Activated naive CD8-positive, alpha-beta T cell treated with anti-CD3 and anti-CD28 coated beads for 36 hours (primary cell): ENCODE measurements around the gene VSTM2L. TPM values are rescaled to one million over a fixed set of nuclear protein-coding genes. Genes with fewer than 3 reads are reported as not detected.

Source experiments
- DNase-seq: peaks from one replicate; pipeline ENCODE4 v3.0.0; 2021
- H3K27ac Mint-ChIP-seq: one replicate; pipeline ENCODE4 v1.8.0; 2022; ENCODE audit warnings: mild to moderate bottlenecking, moderate library complexity, mixed read lengths
- H3K27me3 Mint-ChIP-seq: one replicate; pipeline ENCODE4 v1.8.0; 2022; ENCODE audit warnings: mild to moderate bottlenecking, mixed read lengths
- H3K36me3 Mint-ChIP-seq: one replicate; pipeline ENCODE4 v1.8.0; 2021; ENCODE audit warnings: mild to moderate bottlenecking, mixed read lengths
- H3K4me1 Mint-ChIP-seq: one replicate; pipeline ENCODE4 v1.8.0; 2021; ENCODE audit warnings: mixed read lengths
- H3K4me3 Mint-ChIP-seq: one replicate; pipeline ENCODE4 v1.8.0; 2022; ENCODE audit warnings: mild to moderate bottlenecking, moderate library complexity, mixed read lengths
- H3K9me3 Mint-ChIP-seq: one replicate; pipeline ENCODE4 v1.8.0; 2022; ENCODE audit warnings: mixed read lengths
- total RNA-seq, 2 experiments: library from RNA; stranded (reverse); gene quantifications; one replicate each; pipeline ENCODE4 v1.2.3, GENCODE V29; 2021

Gene VSTM2L
- total RNA-seq, 2 experiments from 2014 or later, result not detected

GRCh38 chr20:37931153-37931922, 28.4 kb downstream of the VSTM2L start:
- H3K4me1 Mint-ChIP-seq, result no peaks in the 10 kb centered on the region
- no peaks in the 10 kb centered on the region for H3K9me3 Mint-ChIP-seq
- H3K36me3 Mint-ChIP-seq, result no peaks in the 10 kb centered on the region
- H3K27me3 Mint-ChIP-seq, result peaks cover 9% of the 10 kb centered on the region
- no peak overlapping the region for H3K27ac Mint-ChIP-seq
- no peak overlapping the region for H3K4me3 Mint-ChIP-seq
- DNase-seq, result no peak

DNA sequence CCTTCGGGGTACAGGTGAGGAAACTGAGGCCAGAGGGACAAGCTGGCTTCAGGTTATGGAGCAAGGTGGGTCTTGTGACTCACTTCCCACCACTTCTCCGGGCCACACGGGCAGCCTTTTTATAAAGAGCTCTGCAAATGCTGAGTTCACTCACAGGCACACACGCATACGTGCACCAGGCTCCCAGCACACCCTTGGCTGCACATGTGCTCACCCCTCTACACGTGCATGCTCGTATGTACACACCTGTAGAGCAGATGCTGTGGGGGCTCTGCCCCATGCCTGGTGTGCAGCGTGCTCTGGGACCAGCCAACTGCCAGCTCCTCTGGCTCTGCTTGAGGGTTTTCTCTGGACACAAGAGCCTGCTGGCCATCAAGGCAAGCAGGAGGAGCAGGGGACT, 29.1 kb downstream of the VSTM2L start:
- H3K4me1 Mint-ChIP-seq, result no peaks in the 10 kb centered on the region
- no peak overlapping the region for H3K27ac Mint-ChIP-seq
- H3K4me3 Mint-ChIP-seq, result no peak overlapping the region
- H3K9me3 Mint-ChIP-seq, result no peaks in the 10 kb centered on the region
- H3K36me3 Mint-ChIP-seq, result no peaks in the 10 kb centered on the region
- no peak for DNase-seq
- H3K27me3 Mint-ChIP-seq, result peaks cover 9% of the 10 kb centered on the region

GRCh38 chr20:37932919-37933318, 30.0 kb downstream of the VSTM2L start:
- no peak overlapping the region for H3K27ac Mint-ChIP-seq
- H3K36me3 Mint-ChIP-seq, result no peaks in the 10 kb centered on the region
- no peak overlapping the region for H3K4me3 Mint-ChIP-seq
- no peak for DNase-seq
- no peaks in the 10 kb centered on the region for H3K9me3 Mint-ChIP-seq
- no peaks in the 10 kb centered on the region for H3K4me1 Mint-ChIP-seq
- H3K27me3 Mint-ChIP-seq, result peaks cover 9% of the 10 kb centered on the region

DNA sequence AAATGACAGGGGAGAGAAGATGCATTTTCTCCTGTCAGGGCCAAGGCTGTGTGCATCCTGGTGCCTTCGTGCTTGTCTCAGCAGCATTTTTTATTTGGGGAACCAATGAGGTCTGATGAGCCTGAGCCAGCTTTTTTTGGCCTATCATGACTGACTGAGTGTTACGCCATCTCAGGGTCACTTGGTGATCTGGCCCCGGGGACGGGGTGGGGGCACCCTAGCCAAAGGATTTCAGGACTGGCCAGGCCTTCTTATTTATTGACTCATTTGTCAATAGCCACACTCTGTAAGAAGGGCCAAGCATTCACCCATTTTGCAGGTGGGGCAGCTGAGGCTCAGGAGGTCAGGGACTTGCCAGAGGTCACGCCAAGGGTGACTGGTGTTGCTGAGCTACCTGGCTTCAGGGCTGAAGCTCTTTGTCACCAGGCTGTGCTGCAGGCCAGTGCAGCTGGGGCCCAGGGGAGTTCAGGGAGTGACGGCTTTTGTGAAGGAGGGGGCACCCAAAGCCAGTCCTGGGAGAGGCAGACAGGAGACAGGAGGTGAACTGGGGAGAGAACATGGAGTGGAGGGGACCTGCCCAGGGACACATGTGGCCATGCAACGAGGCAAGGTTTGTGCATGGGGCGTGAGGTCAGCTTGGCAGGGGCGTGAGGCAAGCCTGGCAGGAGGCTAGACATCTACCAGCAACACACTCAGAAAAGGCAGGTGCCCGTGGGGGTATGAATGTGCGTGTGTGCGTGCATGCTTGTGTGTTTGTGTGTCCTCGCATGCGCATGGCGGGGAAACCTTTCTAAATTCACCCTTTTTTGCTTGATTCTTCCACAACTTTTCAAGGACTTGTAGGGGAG, 31.1 kb downstream of the VSTM2L start:
- no peaks in the 10 kb centered on the region for H3K9me3 Mint-ChIP-seq
- H3K4me3 Mint-ChIP-seq, result no peak overlapping the region
- H3K27ac Mint-ChIP-seq, result no peak overlapping the region
- no peaks in the 10 kb centered on the region for H3K36me3 Mint-ChIP-seq
- DNase-seq, result no peak
- no peaks in the 10 kb centered on the region for H3K4me1 Mint-ChIP-seq
- H3K27me3 Mint-ChIP-seq, result peaks cover 3% of the 10 kb centered on the region

DNA sequence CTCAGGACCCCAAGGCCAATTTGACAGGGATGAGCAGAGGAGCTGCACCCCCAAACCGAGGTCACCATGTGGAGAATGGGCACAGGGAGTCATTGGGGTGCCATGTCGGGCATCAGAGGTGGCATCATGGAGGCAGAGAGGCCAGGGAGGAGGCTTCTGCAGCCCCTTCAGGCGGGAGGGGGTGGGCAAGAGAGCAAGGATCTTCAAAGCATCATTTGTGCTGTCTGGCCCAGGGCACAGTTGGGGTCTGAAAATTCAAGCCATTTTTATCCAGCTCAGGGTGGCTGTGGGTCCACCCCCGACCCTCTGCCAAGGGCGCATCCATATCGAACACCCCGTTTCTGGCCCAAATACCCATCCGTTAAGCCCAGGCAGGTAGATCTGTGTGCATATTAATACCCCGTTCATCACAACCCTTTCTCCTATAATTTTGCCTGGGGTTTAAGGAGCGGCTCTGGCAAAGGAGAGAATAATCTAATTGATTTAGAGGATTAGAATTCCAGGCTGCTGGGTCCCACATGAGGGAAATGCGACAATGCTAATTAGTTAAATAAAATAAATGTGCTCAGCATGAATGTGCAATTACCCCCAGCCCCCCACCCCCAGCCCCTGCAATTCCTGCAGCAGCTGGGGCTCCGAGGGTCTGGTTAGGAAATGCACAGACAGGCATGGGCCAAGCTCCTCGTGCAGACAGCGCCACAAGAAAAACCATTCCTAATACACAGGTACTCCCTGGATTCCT, 31.9 kb downstream of the VSTM2L start:
- no peaks in the 10 kb centered on the region for H3K4me1 Mint-ChIP-seq
- H3K9me3 Mint-ChIP-seq, result no peaks in the 10 kb centered on the region
- H3K27ac Mint-ChIP-seq, result no peak overlapping the region
- H3K27me3 Mint-ChIP-seq, result no peaks in the 10 kb centered on the region
- H3K36me3 Mint-ChIP-seq, result no peaks in the 10 kb centered on the region
- no peak for DNase-seq
- no peak overlapping the region for H3K4me3 Mint-ChIP-seq

DNA sequence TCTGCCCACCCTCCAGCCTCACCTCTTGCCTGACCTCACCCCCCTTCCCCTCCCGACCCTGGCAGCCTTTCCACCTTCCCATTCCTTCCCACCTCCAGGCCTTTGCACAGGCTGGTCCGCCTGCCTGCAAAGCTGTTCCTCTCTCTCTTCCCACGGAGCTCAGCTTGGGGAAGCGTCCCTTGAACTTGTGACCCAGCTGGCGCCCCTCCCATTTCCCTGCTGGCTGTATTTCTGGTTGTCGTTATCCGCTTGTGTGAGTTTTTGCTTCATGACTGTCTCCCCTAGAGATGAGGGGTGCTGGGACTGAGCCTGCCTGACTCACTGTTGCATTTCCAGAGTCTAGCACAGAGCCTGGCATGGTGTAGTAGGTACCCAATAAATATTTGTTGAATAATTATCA, 32.5 kb downstream of the VSTM2L start:
- no peaks in the 10 kb centered on the region for H3K9me3 Mint-ChIP-seq
- no peak overlapping the region for H3K4me3 Mint-ChIP-seq
- H3K27ac Mint-ChIP-seq, result no peak overlapping the region
- H3K4me1 Mint-ChIP-seq, result no peaks in the 10 kb centered on the region
- no peaks in the 10 kb centered on the region for H3K36me3 Mint-ChIP-seq
- DNase-seq, result no peak
- H3K27me3 Mint-ChIP-seq, result no peaks in the 10 kb centered on the region

GRCh38 chr20:37936041-37936440, 33.1 kb downstream of the VSTM2L start:
- Mint-ChIP-seq H3K27me3 (no peaks in the 10 kb centered on the region), H3K36me3 (no peaks in the 10 kb centered on the region), H3K27ac (no peak overlapping the region), H3K4me3 (no peak overlapping the region), H3K9me3 (no peaks in the 10 kb centered on the region), H3K4me1 (no peaks in the 10 kb centered on the region)
- no peak for DNase-seq

DNA sequence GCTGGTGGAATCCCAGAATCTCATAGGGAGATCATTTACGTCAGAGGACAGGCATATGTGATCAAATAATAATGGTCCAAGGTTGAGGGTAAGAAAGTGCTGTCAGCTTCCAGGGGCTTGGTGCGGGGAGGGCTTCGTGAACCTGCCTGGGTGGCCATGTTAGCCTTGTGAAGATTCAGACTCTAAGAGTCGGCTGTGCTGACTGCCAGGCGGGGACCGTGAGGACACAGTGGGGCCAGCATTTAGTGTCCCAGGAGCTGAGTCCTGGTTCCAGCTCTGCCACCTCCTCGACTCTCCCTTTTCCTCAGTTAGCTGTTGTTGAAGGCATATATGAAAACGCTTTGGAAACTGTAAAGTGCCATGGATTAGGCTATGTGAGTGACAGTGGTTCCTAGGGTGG, 33.5 kb downstream of the VSTM2L start:
- H3K4me3 Mint-ChIP-seq, result no peak overlapping the region
- no peaks in the 10 kb centered on the region for H3K27me3 Mint-ChIP-seq
- H3K36me3 Mint-ChIP-seq, result no peaks in the 10 kb centered on the region
- no peaks in the 10 kb centered on the region for H3K4me1 Mint-ChIP-seq
- DNase-seq, result no peak
- no peaks in the 10 kb centered on the region for H3K9me3 Mint-ChIP-seq
- H3K27ac Mint-ChIP-seq, result no peak overlapping the region

DNA sequence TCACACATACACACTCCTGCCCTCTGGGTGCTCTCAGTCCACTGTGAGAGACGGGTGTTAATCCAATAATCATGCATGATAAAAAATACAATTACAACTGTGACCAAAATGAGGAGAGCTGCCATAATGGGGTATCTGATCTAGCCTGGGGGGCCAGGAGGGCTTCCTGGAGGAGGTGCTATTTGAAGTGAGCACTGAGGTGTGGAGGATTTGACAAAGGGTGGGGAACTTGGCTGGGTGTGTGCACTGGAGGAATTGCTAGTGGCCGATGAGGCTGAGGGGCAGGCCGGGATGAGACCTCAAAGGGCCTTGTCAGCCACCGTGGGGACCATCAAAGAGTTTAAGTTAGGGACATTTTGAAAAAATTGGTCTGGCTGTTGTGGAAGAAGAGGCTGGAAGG, 34.8 kb downstream of the VSTM2L start:
- Mint-ChIP-seq H3K4me3 (no peak overlapping the region), H3K27ac (no peak overlapping the region), H3K9me3 (no peaks in the 10 kb centered on the region)

GRCh38 chr20:37938181-37938750, 35.3 kb downstream of the VSTM2L start:
- H3K27ac Mint-ChIP-seq, result no peak overlapping the region
- DNase-seq, result no peak
- H3K4me1 Mint-ChIP-seq, result no peaks in the 10 kb centered on the region
- no peak overlapping the region for H3K4me3 Mint-ChIP-seq
- H3K27me3 Mint-ChIP-seq, result no peaks in the 10 kb centered on the region
- no peaks in the 10 kb centered on the region for H3K36me3 Mint-ChIP-seq
- no peaks in the 10 kb centered on the region for H3K9me3 Mint-ChIP-seq

More for the DNA sequence above, 34.8 kb downstream of the VSTM2L start:
- Mint-ChIP-seq H3K4me1 (no peaks in the 10 kb centered on the region), H3K27me3 (no peaks in the 10 kb centered on the region), H3K36me3 (no peaks in the 10 kb centered on the region)
- DNase-seq, result no peak

GRCh38 chr20:37938954-37939353, 36.0 kb downstream of the VSTM2L start:
- Mint-ChIP-seq H3K4me3 (no peak overlapping the region), H3K27me3 (no peaks in the 10 kb centered on the region), H3K4me1 (no peaks in the 10 kb centered on the region)

DNA sequence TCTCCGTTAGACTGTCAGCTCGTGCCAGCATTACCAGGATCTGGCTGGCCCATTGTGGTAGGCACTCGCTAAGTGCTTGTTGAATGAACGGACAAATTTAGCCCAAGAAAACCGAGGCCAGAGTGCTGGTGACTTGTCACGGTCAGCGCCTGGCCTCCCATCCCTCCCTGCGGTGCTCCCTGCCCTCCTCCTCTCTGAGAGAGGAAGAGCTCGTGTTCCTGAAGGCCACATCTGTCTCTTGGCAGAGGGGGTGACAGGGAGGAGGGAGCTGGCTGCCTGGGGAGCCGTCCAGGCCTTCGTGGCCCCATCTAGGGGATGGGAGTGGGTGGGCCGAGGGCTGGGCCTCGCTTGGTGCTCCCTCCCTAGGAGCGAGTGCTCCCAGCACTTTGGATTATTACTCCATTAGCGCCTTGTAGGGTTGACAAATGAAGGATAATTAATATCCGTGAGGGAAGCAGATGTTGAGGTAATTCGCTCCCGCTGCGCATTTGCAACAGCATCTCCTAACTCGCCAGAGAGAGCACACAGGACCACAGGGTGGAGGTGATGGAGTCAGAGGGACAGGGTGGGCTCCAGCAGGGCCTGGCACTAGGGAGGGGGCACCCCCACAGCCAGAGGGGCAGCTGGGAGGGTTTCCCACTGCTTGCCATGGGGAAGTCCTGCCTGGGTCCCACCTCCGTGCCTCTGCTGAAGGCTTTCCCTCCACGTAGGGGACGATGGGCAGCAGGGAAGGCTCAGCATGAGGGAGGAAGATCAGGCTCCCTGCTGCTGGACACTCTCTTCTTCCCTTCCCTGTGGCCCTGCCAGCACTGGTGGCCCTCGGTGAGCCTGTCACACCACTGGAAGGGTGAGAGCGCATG, 37.0 kb downstream of the VSTM2L start:
- Mint-ChIP-seq H3K9me3 (no peaks in the 10 kb centered on the region), H3K27ac (no peak overlapping the region), H3K36me3 (no peaks in the 10 kb centered on the region), H3K27me3 (no peaks in the 10 kb centered on the region), H3K4me1 (no peaks in the 10 kb centered on the region), H3K4me3 (no peak overlapping the region)
- DNase-seq, result no peak

More at GRCh38 chr20:37938954-37939353, 36.0 kb downstream of the VSTM2L start:
- no peak for DNase-seq
- no peak overlapping the region for H3K27ac Mint-ChIP-seq
- no peaks in the 10 kb centered on the region for H3K9me3 Mint-ChIP-seq
- H3K36me3 Mint-ChIP-seq, result no peaks in the 10 kb centered on the region

DNA sequence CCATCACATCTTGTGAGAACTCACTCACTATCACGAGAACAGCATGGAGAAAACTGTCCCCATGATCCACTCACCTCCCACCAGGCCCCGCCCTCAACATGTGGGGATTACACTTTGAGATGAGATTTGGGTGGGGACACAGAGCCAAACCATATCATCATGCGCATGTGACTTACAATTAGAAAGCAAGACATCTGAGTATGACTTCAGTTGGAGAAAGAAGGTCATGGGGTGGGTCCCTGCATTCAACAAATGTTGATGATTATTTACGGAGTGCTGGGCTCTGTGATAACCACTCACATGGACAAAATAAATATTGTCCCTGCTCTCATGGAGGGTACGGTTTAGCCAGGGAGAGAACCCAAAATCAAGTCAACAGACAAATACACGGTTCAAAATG, 37.9 kb downstream of the VSTM2L start:
- no peak overlapping the region for H3K27ac Mint-ChIP-seq
- no peaks in the 10 kb centered on the region for H3K4me1 Mint-ChIP-seq
- H3K4me3 Mint-ChIP-seq, result no peak overlapping the region
- no peak for DNase-seq
- no peaks in the 10 kb centered on the region for H3K27me3 Mint-ChIP-seq
- no peaks in the 10 kb centered on the region for H3K36me3 Mint-ChIP-seq
- no peaks in the 10 kb centered on the region for H3K9me3 Mint-ChIP-seq

DNA sequence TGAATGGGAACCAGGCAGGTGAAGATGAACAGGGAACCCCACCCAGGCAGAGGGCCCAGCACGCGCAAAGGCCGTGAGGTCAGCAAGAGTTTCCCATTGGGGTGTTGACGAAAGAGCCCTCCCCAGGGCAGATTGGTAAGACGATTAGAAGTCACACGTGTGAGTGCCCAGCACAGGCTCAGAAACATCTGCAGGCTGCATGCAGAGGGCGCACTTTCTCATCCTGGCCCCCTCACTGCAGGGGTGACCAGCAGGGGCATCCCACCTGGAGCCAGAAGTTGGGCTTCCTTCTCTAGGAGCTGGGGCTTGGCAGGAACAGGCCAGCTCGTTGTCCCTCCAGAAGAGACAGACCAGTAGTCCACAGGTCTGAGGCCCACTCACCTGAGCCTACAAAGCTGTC, 38.4 kb downstream of the VSTM2L start:
- Mint-ChIP-seq H3K27me3 (no peaks in the 10 kb centered on the region), H3K36me3 (no peaks in the 10 kb centered on the region), H3K27ac (no peak overlapping the region), H3K4me1 (no peaks in the 10 kb centered on the region), H3K4me3 (no peak overlapping the region), H3K9me3 (no peaks in the 10 kb centered on the region)
- DNase-seq, result no peak
